ENCODE results near the gene PER1.

Gene PER1

GRCh38 chr17:8091033-8091687 lies 61.0 kb downstream of the PER1 start:
- DNase-seq: no peak
